DMS53 treated with DMSO at 0.1 percent for 48 hours (cell line): ENCODE data around the gene SLC24A3.

Experiments used
- DNase-seq: peaks from one replicate; lab custom pipeline; 2025; ENCODE audit not compliant: unreplicated experiment; lab: John Stamatoyannopoulos, UW

Gene SLC24A3

DNA sequence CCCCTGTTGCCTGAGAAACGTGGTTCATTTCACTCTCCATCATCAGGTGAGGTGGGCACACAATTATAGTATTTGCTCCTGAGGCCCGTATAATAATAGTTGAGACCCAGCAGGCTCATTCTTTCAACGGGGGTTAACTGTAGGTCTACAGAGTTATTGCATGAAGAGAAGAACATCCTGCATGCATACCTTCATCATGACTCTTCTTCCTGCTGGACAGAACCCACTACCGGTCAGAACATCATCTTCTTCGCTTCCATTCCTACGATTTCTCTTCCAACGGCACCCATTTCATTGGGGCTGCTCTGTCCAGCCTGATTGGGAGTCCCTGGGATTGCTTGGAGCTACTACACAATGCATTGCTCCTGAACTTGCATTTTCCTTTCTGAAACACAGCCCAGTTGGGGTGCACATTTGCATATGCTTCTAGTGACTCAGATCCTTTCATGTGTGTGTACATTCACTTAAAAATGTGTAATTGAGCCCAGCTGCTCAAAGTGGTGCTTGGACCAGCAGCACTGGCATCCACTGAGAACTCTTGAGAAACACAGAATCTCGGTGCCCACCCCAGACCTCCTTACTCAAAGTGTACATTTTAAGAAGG, 57.4 kb downstream of the SLC24A3 start:
- no peak for DNase-seq

DNA sequence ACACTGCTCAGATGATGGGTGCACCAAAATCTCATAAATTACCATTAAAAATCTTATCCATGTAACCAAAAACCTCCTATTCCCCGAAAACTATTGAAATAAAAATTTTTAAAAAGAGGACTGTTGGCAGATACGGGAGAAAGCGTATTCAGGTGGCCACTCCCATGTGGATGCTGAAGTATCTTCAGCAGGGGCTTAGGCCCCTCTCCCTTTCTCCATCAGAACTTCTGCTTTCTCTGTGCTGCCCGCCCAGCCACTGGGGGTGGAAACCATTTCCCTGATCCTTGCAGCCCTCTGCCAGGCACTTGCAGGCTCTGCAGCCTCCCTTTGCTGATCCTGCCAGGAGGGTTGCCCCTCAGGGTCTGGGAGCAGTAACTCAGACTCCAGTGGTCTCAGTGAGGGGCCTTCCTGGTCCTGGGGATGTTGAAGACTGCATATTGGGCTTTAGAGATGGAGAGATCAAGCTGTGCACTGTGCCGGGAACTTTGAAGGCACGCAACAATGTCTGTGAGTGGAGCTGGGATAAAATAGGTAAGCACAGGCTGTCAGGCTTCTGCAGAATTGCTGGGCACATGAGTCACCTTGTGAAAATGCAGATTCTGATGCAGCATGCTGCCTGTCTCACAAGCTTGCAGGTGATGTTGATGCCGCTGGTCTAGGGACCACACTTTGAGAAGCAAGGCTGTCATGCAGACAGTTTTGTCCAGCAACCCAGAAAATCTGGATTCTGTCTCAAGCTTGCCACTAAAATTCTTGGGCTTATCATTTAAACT, 59.6 kb downstream of the SLC24A3 start:
- no peak for DNase-seq

DNA sequence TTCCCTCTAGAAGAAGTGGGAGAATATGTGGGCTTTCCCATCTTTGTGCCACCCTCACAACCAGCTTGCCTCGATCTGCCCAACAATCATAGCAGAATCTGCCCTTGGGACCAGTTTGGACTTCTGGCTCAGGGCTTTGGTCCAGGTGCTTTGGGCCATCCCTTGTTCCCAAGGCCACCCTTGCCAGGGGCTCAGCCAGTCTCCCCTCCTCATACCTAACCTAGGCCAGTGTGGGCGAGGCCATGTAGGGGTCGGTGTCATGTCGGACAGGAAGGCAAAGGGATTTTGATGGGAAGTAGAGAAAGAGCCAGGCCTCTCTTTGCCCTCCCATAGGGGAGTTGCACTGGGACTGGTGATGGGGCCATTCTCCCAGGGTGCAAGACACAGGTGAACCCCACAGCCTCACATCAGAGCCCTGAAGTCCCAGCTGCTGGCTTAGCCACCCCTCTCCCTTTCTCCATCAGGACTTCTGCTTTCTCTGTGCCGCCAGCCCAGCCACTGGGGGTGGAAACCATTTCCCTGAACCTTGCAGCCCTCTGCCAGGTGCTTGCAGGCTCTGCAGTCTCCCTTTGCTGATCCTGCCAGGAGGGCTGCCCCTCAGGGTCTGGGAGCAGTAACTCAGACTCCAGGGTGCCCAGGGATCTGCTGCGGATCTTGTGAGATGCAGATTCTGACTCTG, 60.7 kb downstream of the SLC24A3 start:
- no peak for DNase-seq

DNA sequence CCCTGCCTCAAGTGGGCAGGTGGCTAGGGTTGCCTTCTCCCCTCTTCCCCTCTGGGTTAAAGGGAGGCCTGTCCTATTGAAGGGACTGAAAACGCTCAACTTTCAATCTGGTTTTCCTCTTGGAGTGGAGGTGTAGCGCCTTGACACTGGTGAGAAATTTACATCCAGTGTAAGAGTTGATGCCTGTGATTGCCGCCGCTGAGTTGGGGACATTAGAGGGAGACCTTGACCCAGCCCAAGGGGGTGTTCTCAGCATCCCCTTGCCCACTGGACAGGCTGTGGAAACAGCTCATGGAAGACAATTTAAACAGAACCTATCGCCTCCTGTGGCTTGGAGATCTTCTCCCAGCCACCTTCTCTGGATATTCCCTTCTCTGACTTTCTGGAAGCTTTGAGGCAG, 61.6 kb downstream of the SLC24A3 start:
- DNase-seq: no peak

DNA sequence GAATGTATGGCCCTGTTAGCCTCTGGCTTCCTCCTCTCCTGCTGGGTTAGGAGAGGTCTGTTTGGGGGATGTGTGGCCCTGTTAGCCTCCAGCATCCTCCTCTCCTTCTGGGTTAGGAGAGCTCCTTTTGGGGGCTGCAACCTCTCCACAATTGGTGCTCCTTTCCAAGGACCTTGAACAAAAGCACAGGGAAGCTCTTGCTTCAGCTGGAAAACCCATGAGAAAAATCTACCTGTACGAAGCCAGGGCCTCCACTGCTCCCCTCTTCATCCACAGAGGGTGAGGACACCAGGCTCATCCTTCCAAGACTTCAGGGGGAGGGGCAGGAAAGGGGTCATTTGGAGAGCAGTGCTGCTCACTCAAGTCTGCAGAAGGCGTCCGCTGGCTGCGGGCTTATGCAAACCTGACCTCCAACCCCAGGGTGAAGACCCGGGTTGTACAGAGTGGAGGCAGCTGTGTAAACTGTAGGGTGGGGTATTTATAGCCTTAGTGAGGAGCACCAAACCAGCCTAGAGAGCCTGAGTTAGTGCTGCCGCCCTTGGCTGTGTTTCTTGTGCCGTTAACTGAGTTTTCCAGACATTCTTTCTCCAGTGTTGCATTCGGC, 62.1 kb downstream of the SLC24A3 start:
- DNase-seq: no peak

DNA sequence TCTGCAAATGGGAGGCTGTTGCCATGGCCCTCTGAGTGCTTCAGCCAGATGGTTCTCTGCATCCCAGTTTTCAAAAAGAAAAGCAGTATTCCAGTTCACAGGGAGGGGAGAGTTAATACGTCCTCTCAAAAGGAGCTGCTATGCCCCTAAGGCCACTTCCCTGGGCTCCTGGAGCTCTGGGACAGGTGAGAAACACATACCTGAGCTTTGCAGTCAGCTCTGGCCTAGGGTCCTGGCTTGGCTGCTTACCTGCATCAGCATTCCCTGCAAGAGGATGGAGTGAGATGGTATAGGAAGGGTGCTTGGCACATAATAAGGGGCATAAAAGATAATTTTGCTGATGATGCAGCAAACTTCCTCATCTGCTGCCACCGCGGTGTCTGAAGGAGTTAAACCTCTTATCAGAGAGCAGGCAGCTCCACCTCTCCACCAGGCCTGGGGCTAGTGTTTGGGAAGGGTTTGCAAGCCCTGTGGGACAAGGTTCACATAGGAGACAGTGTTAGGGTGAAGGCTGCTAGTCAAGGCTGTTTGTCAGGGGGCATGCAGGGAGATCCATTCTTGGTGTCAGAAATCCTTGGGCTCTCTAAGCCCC, 62.7 kb downstream of the SLC24A3 start:
- no peak for DNase-seq

DNA sequence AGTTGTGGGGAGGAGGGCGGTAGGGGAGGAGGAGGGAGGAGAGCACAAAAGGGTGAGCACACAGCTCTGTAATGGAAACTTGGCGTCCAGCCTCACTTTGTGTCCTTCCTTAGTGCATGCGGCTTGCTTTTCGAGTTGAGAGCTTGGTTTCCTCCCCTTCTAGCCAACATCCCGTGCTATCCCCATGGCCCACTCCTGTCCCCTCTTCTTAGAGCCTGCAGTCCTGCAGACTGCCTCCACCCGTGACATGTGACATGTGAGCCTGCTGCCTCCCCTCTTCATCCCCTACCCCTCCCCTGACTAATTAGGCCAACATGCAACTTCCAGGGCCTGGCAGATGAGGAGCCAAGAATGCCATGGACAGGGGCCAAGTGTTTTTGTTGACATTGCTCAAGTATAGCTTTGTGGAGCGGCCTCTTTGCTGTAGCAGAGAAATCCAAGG, 63.2 kb downstream of the SLC24A3 start:
- peak; percentile 40 for DNase-seq

DNA sequence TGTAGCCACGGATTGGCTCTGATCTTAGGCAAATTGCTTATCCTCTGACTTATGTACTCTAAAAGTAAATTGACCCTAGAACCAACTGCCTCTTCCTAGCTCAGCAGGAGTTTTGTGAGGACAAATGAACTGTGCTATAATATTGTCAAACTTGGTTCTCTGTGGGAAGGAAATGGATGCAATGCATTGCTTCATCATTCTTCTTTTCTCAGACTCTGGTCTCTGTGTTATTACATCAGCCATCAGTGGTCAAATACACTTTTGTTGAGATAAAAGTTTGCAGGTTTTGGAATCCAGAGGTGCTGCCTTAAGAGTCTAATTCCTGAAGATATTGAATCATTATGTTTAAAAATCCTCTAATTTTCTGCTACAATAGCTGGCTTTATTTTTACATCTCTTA, 64.9 kb downstream of the SLC24A3 start:
- no peak for DNase-seq

DNA sequence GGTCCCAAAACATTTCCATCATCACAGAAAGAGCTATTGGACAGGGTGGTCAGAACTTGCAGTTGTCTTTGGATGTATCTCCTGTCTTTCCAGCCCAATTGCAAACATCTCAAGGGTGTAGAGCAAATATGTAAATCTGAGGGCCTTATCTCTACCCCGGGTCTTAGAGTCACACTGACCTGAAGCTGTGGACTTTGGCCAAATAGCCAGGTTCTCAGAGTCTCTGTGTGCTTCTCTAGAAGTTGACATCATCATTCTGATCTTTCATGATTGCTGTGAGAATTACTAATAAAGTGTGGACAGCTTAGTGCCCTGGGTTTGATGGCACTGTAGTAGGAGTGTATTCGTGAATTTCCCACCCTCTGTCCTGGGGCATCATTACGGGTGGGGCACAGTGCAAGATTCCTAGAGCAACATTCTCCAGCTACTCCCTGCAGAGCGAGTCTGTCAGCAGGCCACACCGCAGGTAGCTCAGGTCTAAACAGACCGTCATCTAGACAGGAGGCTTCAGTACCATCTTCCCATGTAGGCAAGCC, 71.1 kb downstream of the SLC24A3 start:
- no peak for DNase-seq

DNA sequence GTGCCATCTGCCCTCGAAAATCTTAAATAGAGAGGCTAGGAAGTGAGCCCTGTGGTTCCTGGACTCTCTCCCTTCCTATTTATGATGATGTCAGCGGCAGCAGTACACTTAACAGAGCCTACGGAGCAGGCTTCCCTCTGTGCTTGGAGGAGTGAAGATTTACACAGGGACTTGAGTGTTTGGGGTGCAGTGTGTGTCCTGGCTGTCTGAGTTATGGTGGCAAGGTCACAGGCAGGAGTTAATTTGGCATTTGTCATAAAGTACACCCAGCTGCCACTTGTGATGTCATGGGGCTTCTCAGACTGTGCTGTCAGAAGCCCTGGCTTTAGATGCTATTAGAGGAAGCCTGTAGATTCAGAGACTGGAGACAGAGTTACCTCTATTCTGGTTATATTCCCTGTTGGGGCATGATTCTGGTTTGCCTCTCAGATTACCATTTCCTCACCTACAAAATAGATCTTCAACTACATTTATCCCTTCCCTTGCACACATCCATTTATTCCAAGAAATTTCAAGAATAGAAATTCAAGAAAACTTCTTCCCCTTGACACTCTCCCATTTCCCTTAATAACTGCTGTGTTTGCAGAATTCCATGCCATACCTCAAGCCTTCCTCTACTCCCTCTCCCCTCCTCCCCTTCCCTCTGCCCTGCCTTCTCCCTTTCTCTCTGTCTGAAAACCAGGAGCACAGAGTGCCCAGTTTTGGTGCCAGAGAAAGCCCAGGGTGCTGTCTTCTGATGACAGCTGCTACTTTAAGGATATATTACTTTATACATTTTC, 72.1 kb downstream of the SLC24A3 start:
- peak; percentile 46 for DNase-seq

DNA sequence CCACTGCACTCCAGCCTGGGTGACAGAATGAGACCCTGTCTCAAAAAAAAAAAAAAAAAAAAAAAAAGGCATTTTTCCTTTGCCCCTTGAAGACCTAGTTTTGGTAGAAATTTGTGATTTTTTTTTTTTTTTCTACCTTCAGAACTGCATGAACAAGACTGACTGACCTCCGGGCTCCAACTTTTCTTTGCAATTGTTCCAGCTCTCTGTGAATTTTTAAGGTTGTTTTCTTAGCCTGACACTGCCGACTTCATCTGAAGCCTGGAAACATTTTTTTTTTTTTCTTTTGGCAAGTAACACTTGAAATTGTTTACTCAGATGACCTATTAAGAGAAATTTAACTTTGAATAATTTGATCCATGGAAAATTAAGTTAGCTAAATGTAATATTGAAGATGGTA, 73.0 kb downstream of the SLC24A3 start:
- no peak for DNase-seq

DNA sequence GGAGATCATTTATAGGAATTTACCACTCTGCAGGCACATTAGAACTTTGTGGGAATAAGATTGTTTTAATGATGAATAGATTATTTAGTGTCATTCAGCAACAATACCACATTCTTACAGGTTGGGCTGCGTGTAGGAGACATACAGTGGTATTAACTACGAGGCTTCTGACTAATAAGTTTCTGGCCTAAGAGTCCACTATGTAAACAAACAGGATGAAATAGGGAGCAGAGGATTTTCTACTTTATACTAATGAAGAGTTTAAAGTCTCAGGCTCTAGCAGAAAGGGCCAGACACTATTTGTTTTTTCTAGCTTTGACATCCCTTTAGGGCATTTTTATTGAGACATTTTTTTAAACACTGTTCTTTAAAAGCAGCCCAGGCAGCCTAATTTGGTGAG, 75.6 kb downstream of the SLC24A3 start:
- DNase-seq: no peak

DNA sequence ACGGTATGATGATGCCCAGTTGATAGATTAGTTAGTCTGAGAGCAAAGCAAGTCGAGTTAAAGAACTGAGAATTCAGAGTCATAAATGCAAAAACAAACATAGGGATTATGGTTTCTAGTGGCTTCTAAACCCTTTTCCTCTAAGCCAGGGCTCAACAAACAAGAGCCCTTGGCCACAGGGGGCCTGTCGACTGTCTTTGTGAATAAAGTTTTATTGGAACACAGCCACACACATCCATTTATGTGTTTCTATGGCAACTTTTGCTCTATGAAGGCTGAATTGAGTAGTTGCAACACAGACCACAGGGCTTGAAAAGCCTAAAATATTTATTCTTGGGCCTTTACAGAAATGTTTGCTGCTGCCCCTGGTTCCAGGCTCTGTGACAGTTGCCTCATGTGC, 76.2 kb downstream of the SLC24A3 start:
- DNase-seq: no peak

DNA sequence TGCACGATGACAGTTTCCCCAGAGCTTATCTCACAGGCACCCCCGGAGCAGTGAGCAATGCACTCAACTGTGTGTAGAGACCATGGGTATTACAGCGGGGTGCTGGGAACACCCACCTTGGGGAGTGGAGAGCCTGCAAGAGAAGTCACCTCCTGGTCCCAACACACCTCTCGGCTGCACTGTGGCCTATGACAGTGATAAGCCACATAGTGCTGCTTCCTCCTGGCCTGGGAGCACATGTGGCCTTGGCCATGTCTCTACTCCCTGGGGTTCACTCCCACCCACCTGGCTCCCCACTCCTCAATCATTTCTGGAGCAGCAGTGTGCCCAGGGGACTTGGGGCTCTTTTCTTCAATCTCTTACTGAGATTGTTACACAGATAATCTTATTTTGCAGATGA, 77.0 kb downstream of the SLC24A3 start:
- DNase-seq: no peak

DNA sequence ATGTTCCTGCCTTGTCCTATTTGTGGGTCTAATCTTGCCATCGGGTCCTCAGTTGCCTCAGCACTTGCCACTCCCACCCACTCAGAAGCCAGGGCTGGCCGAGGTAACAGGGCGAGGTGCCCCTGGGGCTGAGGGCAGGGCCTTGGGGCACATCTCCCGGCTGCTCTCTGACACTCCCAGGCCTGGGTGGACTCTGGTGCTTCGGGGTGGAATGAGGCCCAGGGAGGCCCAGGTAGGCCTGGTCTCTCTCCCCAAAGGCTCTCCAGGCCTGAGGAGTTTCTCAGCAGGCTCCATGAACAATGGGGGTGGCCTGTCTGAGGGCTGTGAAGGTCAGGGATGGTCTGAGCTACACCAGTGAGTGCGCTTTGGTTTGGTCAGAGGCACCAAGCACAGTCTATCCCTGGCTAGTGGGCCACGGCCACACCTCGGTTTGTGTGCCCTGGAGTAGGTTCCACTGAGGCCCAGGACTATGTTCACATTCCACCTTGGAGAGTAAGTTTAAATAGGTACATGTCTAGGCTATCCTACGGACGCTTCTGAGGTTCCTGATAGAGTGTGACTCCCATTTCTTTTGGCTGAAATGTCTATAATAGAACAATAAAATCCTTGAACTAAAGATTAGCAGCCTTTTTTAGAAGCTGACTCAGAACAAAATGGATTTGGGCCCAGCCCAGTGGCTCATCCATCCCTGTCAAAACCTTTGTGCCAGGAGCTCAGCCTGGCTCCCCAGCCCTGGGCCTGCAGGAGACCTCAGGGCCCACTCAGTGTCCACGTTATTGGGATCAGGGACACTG, 78.8 kb downstream of the SLC24A3 start:
- DNase-seq: no peak

DNA sequence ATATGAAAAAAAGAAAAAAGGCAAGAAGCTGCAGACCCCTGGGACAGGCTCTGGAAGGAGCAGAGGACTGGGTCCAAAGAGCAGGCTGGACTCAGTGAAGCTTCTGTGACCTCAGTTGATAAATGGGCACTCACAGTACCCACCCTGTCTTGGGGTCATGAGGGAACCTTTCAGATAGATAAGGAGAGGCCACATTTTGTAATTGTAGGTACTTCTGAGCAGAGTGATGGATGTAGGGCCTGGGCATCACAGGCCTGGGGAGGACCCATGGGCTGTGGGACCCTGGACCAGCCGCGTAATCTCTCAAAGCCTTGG, 79.3 kb downstream of the SLC24A3 start:
- no peak for DNase-seq

DNA sequence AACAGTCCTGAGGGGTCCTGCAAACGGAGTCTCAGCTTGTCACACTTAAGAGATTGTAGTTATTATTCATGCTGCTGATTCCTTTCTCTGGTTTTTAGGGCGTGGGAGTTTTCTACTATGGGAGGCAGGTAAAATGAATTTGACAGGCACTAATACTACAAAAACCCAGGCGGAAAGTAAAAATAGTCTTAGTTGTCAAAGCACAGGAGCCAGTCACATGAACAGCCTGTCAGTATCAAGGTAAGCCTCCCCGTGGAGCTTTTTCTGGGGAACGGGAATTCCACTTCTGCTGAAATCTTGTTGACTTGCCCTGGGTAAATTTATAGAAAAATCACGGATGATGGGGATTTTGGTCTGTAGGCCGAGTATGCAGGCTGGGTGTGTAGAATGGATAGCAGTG, 79.8 kb downstream of the SLC24A3 start:
- DNase-seq: no peak

DNA sequence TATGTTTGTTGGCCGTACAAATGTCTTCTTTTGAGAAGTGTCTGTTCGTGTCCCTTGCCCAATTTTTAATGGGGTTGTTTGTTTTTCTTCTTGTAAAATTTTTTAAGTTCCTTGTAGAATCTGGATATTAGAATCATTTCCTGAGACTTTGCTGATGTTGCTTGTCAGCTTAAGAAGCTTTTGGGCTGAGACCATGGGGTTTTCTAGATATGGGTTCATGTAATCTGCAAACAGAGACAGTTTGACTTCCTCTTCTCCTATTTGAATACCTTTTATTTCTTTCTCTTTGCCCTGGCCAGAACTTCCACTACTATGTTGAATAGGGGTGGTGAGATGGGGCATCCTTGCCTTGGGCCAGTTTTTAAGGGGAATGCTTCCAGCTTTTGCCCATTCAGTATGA, 82.6 kb downstream of the SLC24A3 start:
- DNase-seq: no peak

DNA sequence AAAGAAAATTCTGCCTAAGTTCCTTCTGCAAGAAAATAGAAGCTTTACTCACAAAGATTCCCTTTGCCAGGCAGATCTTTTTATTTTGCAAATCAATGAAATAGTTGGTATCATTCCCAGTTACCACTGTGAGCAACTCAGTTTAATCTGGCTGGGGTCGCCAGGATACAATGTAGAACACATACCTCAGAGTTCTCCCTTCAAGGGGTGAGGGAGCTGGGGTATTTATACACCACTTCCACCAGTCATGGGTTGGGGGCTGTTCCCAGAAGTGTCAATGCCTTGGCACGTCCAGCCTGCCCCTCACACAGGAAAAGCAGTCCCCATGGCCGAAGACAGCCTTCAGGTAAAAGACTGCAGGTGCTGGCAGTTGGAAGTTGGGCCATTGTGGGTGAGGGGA, 86.2 kb downstream of the SLC24A3 start:
- no peak for DNase-seq

DNA sequence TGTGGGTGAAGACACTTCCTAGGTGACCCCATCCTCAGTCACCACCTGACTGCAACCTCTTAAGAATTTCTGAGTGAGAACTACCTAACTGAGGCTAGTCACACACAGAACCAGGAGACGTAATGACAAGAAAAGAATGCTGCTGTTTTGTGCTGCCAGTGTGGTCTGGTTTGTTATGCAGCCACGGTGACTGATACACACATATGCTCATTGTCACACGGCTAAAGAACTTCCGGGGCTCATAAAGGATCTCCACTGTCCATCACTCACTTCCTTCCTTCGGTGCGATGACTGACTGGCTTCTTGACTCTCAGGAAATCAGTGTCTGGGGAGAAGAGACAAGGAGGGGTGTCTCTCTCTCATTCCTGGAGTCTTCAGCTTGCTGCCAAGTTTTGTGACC, 88.0 kb downstream of the SLC24A3 start:
- DNase-seq: no peak
